HCT116 (cell line): ENCODE data around the gene SMG6. TPM values are rescaled to one million over a fixed set of nuclear protein-coding genes. Genes with fewer than 3 reads are reported as not detected.

ENCODE experiments used
- ATAC-seq: fragments of 200-7000 bp; cut with Tn5 transposase; 2 replicates; pipeline ENCODE4 v1.9.1; 2020; ENCODE audit warnings: mild to moderate bottlenecking, moderate library complexity
- BruUV-seq: library from RNA; stranded (reverse); fragments of 400-500 nt; replicated peaks from 2 replicates; lab custom pipeline; 2021; lab: Mats Ljungman, UMichigan
- CTCF ChIA-PET: fragments of 300-600 bp; sonication (Branson Sonifier 250); formaldehyde crosslinking; loops from one replicate; lab custom pipeline; 2021; ENCODE audit warnings: antibody characterized with exemption; lab: Charles Lee
- POLR2A ChIA-PET: fragments of 300-600, 350-600 bp; sonication (Branson Sonifier 250); formaldehyde crosslinking; loops from one replicate; lab custom pipeline; 2021; ENCODE audit warnings: antibody characterized with exemption; lab: Charles Lee
- RAD21 ChIA-PET, 2 experiments: fragments of 300-600 bp; sonication (Branson Sonifier 250); formaldehyde crosslinking; loops; one replicate each; lab custom pipeline; 2023; ENCODE audit warnings: low total read pairs in 2 of 2; ENCODE audit not compliant: uncharacterized antibody in 2 of 2, unreplicated experiment in 2 of 2, low non-redundant PET in 1 of 2; lab: Charles Lee
- DNase-seq: peaks from one replicate; pipeline ENCODE4 v3.0.0-alpha.2; 2010; ENCODE audit warnings: low read depth, low spot score
- H2AFZ ChIP-seq: fragments of 200-600 bp; shearing (Covaris generic), sonication (generic); 2 replicates; pipeline ENCODE4 v1.6.1; 2017; ENCODE audit warnings: low read depth, mixed run types, mixed read lengths, antibody characterized with exemption, low read length; ENCODE audit not compliant: poor library complexity, severe bottlenecking
- H3K27ac ChIP-seq: 2 replicates; pipeline ENCODE4 v1.5.1; 2012; ENCODE audit warnings: low read depth, low read length
- H3K27me3 ChIP-seq: fragments of 200-600 bp; sonication (generic); 2 replicates; pipeline ENCODE4 v1.6.1; 2016; ENCODE audit warnings: mixed run types, low read length, mixed read lengths; ENCODE audit not compliant: insufficient read depth
- H3K36me3 ChIP-seq, 2 experiments: fragments of 200-500 bp in 1 of 2; fragments of 200-600 bp in 1 of 2; sonication (Bioruptor generic) in 1 of 2; sonication (generic) in 1 of 2; 2 replicates each; pipeline versions ENCODE4 v1.5.1 to v1.6.1; 2014 to 2016; ENCODE audit warnings: low read length in 2 of 2, inconsistent platforms in 1 of 2, mixed read lengths in 1 of 2, mixed run types in 1 of 2; ENCODE audit not compliant: insufficient read depth in 2 of 2, control insufficient read depth in 1 of 2
- H3K4me1 ChIP-seq, 2 experiments: fragments of 200-600 bp in 1 of 2; sonication (generic) in 1 of 2; 2 replicates each; pipeline versions ENCODE4 v1.5.1 to v1.6.1; 2012 to 2017; ENCODE audit warnings: low read length in 2 of 2, inconsistent platforms in 1 of 2, mild to moderate bottlenecking in 1 of 2, mixed read lengths in 1 of 2, mixed run types in 1 of 2, moderate library complexity in 1 of 2; ENCODE audit not compliant: insufficient read depth in 2 of 2, control insufficient read depth in 1 of 2
- H3K4me2 ChIP-seq: fragments of 200-600 bp; sonication (generic); 2 replicates; pipeline ENCODE4 v1.6.1; 2017; ENCODE audit warnings: mixed run types, low read length, mixed read lengths
- H3K4me3 ChIP-seq, 2 experiments: fragments of 200-600 bp in 1 of 2; sonication (generic) in 1 of 2; replicated peaks in 1 of 2; 2 replicates each; pipeline ENCODE4 v1.5.1; 2011 to 2016; ENCODE audit warnings: low read length in 2 of 2, control low read depth in 1 of 2, low read depth in 1 of 2, mild to moderate bottlenecking in 1 of 2, mixed read lengths in 1 of 2, mixed run types in 1 of 2
- H3K79me2 ChIP-seq: fragments of 200-600 bp; sonication (generic); 2 replicates; pipeline ENCODE4 v1.6.1; 2017; ENCODE audit warnings: mild to moderate bottlenecking, mixed run types, low read length, moderate library complexity, mixed read lengths; ENCODE audit not compliant: insufficient read depth
- H3K9ac ChIP-seq: fragments of 200-600 bp; sonication (generic); 2 replicates; pipeline ENCODE4 v1.6.1; 2016; ENCODE audit warnings: low read length, mixed read lengths
- H3K9me2 ChIP-seq: fragments of 200-600 bp; sonication (generic), shearing (Covaris generic); 2 replicates; pipeline ENCODE4 v1.6.1; 2017; ENCODE audit warnings: mixed run types, mild to moderate bottlenecking, moderate library complexity; ENCODE audit not compliant: insufficient read depth
- H3K9me3 ChIP-seq, 2 experiments: fragments of 200-500 bp in 1 of 2; fragments of 200-600 bp in 1 of 2; sonication (Bioruptor generic) in 1 of 2; sonication (generic) in 1 of 2; 2 replicates each; pipeline ENCODE4 v1.6.1; 2014 to 2017; ENCODE audit warnings: low read length in 2 of 2, mixed read lengths in 2 of 2, inconsistent platforms in 1 of 2, low read depth in 1 of 2, mild to moderate bottlenecking in 1 of 2, mixed run types in 1 of 2, moderate library complexity in 1 of 2; ENCODE audit not compliant: control insufficient read depth in 1 of 2, insufficient read depth in 1 of 2
- H4K20me1 ChIP-seq: fragments of 200-600 bp; sonication (generic), shearing (Covaris generic); 2 replicates; pipeline ENCODE4 v1.6.1; 2017; ENCODE audit warnings: mixed run types, mild to moderate bottlenecking, moderate library complexity; ENCODE audit not compliant: insufficient read depth
- EGR1 ChIP-seq: IDR thresholded peaks from 2 replicates; pipeline ENCODE4 v1.6.1; 2012; ENCODE audit warnings: low read depth
- ELF1 ChIP-seq: IDR thresholded peaks from 2 replicates; pipeline ENCODE4 v1.6.1; 2012; ENCODE audit warnings: low read depth, borderline replicate concordance
- JUND ChIP-seq: IDR thresholded peaks from 2 replicates; pipeline ENCODE4 v1.6.1; 2012
- POLR2AphosphoS5 ChIP-seq: IDR thresholded peaks from 2 replicates; pipeline ENCODE4 v1.6.1; 2011; ENCODE audit warnings: mild to moderate bottlenecking, low read depth, low read length, moderate library complexity
- SIN3A ChIP-seq: IDR thresholded peaks from 2 replicates; pipeline ENCODE4 v1.6.1; 2012; ENCODE audit warnings: low read depth
- TCF7L2 ChIP-seq: IDR thresholded peaks from 2 replicates; pipeline ENCODE4 v1.7.0; 2011; ENCODE audit warnings: borderline replicate concordance, inconsistent platforms; ENCODE audit not compliant: insufficient read depth, insufficient read length; ENCODE audit errors: extremely low read depth
- YY1 ChIP-seq: IDR thresholded peaks from 2 replicates; pipeline ENCODE4 v1.6.1; 2011; ENCODE audit warnings: low read length, low read depth, moderate library complexity, mild to moderate bottlenecking; ENCODE audit not compliant: insufficient replicate concordance; ENCODE audit errors: extremely low read depth
- ZFX ChIP-seq: fragments of 450-650 bp; IDR thresholded peaks from 2 replicates; pipeline ENCODE4 v1.6.1; 2017
- intact Hi-C: fragments of 100-400 bp; cut with micrococcal nuclease; formaldehyde crosslinking; loops from 2 replicates; pipeline ENCODE4 v1.10.0; 2022
- total RNA-seq: library from RNA; stranded (reverse); gene quantifications from one replicate; pipeline ENCODE4 v1.2.1, GENCODE V29; 2021; ENCODE audit not compliant: unreplicated experiment
- TF ChIP-seq, protein P1 (sequence below): IDR thresholded peaks from 2 replicates; pipeline ENCODE4 v1.6.1; 2011; ENCODE audit warnings: mild to moderate bottlenecking, low read length, moderate library complexity; ENCODE audit not compliant: insufficient replicate concordance; ENCODE audit errors: extremely low read depth

Gene SMG6
- total RNA-seq, 1 experiment from 2014 or later: 23.1 TPM

DNA sequence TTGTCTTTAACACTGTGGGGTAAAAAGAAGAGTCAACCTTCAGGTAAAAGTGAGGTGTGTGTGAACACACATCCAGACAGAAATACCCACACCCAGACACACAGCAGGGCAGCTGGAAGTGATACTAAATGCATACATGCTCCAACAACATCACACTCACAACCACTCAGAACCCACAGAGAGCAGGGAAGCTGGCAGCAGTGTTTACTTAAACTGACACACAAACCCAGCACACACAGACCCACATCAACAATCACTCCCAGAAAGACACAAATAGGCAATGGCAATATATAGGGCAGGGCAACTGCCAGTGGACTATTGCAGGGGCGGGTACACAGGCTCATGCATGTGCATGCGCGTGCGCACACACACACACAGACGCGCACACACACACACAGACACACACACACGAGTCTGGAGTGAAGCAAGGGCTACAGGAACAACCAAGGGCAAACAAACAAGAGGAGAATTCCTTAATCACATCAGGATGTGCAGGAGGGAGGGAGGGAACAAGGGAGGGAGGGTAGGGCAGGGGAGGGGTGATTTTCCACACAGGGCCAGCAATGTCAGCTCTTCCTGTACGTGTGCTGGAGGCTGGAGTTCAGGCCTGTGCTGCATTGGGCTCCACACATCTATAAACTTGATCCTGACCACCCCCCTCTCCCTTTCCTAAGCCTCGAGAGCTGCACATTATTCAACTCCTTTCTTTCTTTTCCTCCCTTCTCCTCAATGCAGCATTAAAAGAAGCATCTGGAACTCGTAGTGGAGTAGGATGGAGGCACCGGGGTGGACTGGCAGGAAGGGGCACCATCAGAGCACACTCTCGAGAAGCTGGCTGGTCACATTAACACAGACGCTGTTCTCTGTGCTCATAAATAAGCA, 218.6 kb downstream of the SMG6 start:
- no peaks in the 10 kb centered on the region for H3K9me3 ChIP-seq
- H3K4me3 ChIP-seq: no peak overlapping the region
- H3K36me3 ChIP-seq: 0 out of 4 replicates have a peak, but pooled peaks cover 0 to 2% of the 10 kb centered on the region in 2 experiments
- no peak overlapping the region for H3K27ac ChIP-seq
- ChIA-PET RAD21 (no interaction called here), POLR2A (no interaction called here)
- H2AFZ ChIP-seq: no peak overlapping the region
- H3K4me1 ChIP-seq: peaks cover 0 to 16% of the 10 kb centered on the region in 2 experiments; a peak in 1 of 4 replicates
- H3K79me2 ChIP-seq: no peaks in the 10 kb centered on the region
- H3K9me2 ChIP-seq: no peaks in the 10 kb centered on the region
- intact Hi-C loops: no loop called here
- no TSS peak for BruUV-seq
- no peak; the same call in 1 of the 2 replicates for ATAC-seq
- TF ChIP-seq SIN3A: no peak
- no peak for TF ChIP-seq TCF7L2
- no peak for TF ChIP-seq POLR2AphosphoS5
- TF ChIP-seq YY1: no peak
- no peak for TF ChIP-seq ZFX
- TF ChIP-seq, protein P1, sequence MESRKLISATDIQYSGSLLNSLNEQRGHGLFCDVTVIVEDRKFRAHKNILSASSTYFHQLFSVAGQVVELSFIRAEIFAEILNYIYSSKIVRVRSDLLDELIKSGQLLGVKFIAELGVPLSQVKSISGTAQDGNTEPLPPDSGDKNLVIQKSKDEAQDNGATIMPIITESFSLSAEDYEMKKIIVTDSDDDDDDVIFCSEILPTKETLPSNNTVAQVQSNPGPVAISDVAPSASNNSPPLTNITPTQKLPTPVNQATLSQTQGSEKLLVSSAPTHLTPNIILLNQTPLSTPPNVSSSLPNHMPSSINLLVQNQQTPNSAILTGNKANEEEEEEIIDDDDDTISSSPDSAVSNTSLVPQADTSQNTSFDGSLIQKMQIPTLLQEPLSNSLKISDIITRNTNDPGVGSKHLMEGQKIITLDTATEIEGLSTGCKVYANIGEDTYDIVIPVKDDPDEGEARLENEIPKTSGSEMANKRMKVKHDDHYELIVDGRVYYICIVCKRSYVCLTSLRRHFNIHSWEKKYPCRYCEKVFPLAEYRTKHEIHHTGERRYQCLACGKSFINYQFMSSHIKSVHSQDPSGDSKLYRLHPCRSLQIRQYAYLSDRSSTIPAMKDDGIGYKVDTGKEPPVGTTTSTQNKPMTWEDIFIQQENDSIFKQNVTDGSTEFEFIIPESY: no peak
- no peak for TF ChIP-seq JUND
- TF ChIP-seq EGR1: no peak
- no peak for TF ChIP-seq ELF1
- TF ChIP-seq, all 23 proteins: peak for 0
- Histone ChIP-seq H3K27me3 (no peaks in the 10 kb centered on the region), H3K4me2 (peak overlapping the region; percentile 42), H3K9ac (no peak overlapping the region), H4K20me1 (no peaks in the 10 kb centered on the region)
- no peak for DNase-seq
- CTCF ChIA-PET: no interaction called here
